Caco-2 (cell line): ENCODE measurements around the gene NCOR1. TPM values are rescaled to one million over a fixed set of nuclear protein-coding genes. Genes with fewer than 3 reads are reported as not detected.
"Not testable (repeated sequence)": the region's sequence is repeated elsewhere in the genome, so short reads cannot be mapped to it uniquely, and the experiment has no call there.

Experiments
- BruUV-seq: library from RNA; stranded (reverse); fragments of 400-500 nt; replicated peaks from 2 replicates; lab custom pipeline; 2021; lab: Mats Ljungman, UMichigan
- CTCF ChIA-PET: fragments of 300-600 bp; sonication (Branson Sonifier 250); formaldehyde crosslinking; loops from one replicate; lab custom pipeline; 2022; ENCODE audit warnings: antibody characterized with exemption; lab: Charles Lee
- POLR2A ChIA-PET: fragments of 300-600 bp; sonication (Branson Sonifier 250); formaldehyde crosslinking; loops from one replicate; lab custom pipeline; 2022; ENCODE audit warnings: antibody characterized with exemption; lab: Charles Lee
- DNase-seq, 2 experiments: peaks; one replicate each; pipeline versions ENCODE4 v3.0.0 to v3.0.0-alpha.2; 2020 to 2022
- H3K27me3 ChIP-seq: replicated peaks from 2 replicates; pipeline ENCODE4 v1.6.0; 2011; ENCODE audit warnings: low read length; ENCODE audit not compliant: control insufficient read depth, insufficient read depth
- H3K36me3 ChIP-seq: 2 replicates; pipeline ENCODE4 v1.5.1; 2011; ENCODE audit warnings: low read length; ENCODE audit not compliant: control insufficient read depth, insufficient read depth
- H3K4me1 ChIP-seq: fragments of 250-450 bp; sonication (Bioruptor Pico); 2 replicates; pipeline ENCODE4 v1.5.1; 2020; ENCODE audit warnings: mild to moderate bottlenecking
- H3K4me3 ChIP-seq: 2 replicates; pipeline ENCODE4 v1.5.1; 2011; ENCODE audit warnings: low read depth, mild to moderate bottlenecking, control low read depth, low read length
- H3K9me3 ChIP-seq: fragments of 250-450 bp; sonication (Bioruptor Pico); 2 replicates; pipeline ENCODE4 v1.5.1; 2020; ENCODE audit warnings: mild to moderate bottlenecking, moderate library complexity
- H3K27ac Mint-ChIP-seq: one replicate; pipeline ENCODE4 v1.8.0; 2022; ENCODE audit warnings: mixed read lengths; ENCODE audit not compliant: unreplicated experiment
- H3K27me3 Mint-ChIP-seq: one replicate; pipeline ENCODE4 v1.8.0; 2022; ENCODE audit warnings: mixed read lengths; ENCODE audit not compliant: insufficient read depth, unreplicated experiment
- H3K36me3 Mint-ChIP-seq: one replicate; pipeline ENCODE4 v1.8.0; 2022; ENCODE audit warnings: mild to moderate bottlenecking, mixed read lengths; ENCODE audit not compliant: insufficient read depth, unreplicated experiment
- H3K4me1 Mint-ChIP-seq: one replicate; pipeline ENCODE4 v1.8.0; 2022; ENCODE audit warnings: low read depth, mixed read lengths; ENCODE audit not compliant: unreplicated experiment
- H3K4me3 Mint-ChIP-seq: one replicate; pipeline ENCODE4 v1.8.0; 2022; ENCODE audit warnings: mild to moderate bottlenecking, moderate library complexity, mixed read lengths; ENCODE audit not compliant: unreplicated experiment
- H3K9me3 Mint-ChIP-seq: one replicate; pipeline ENCODE4 v1.8.0; 2022; ENCODE audit warnings: mixed read lengths; ENCODE audit not compliant: unreplicated experiment
- intact Hi-C: fragments of 100-400 bp; cut with micrococcal nuclease; formaldehyde crosslinking; loops from one replicate; pipeline ENCODE4 v1.10.0; 2022; ENCODE audit not compliant: unreplicated experiment
- total RNA-seq: library from RNA; stranded (reverse); gene quantifications from 2 replicates; pipeline ENCODE4 v1.2.3, GENCODE V29; 2022
- TF ChIP-seq, protein P1 (sequence below), 2 experiments: fragments of 200-600 bp in 1 of 2; IDR thresholded peaks; 1 replicate in 1 of 2; 2 replicates in 1 of 2; pipeline versions ENCODE4 v1.5.1 to v1.8.0; 2011 to 2022; ENCODE audit warnings: antibody characterized with exemption in 1 of 2, control low read depth in 1 of 2, inconsistent platforms in 1 of 2, low read depth in 1 of 2, low read length in 1 of 2, mild to moderate bottlenecking in 1 of 2, moderate library complexity in 1 of 2; ENCODE audit not compliant: insufficient read depth in 1 of 2, severe bottlenecking in 1 of 2, unreplicated experiment in 1 of 2

The NCOR1 gene
- total RNA-seq, 1 experiment from 2014 or later = 90.8 TPM

- POLR2A ChIA-PET = interaction anchor here (0.9 kb wide), 1 partner anchor 222 kb away, joined by 4 read pairs; no protein-coding TSS in a partner anchor
- Mint-ChIP-seq H3K36me3 (peaks cover 12% of the 10 kb centered on the region), H3K27ac (peak within 1 kb of the TSS; percentile 85), H3K9me3 (no peaks in the 10 kb centered on the region), H3K27me3 (no peaks in the 10 kb centered on the region), H3K4me1 (no peaks in the 10 kb centered on the region), H3K4me3 (peak within 1 kb of the TSS; percentile 95)
- H3K36me3 ChIP-seq = no peaks in the 10 kb centered on the region
- intact Hi-C loops = loop anchor here (5.0 kb wide), 1 partner anchor 70 kb away; no protein-coding TSS in a partner anchor
- H3K9me3 ChIP-seq = no peaks in the 10 kb centered on the region
- H3K4me1 ChIP-seq = no peaks in the 10 kb centered on the region; the same call in 1 of the 2 replicates
- H3K4me3 ChIP-seq = peak within 1 kb of the TSS; percentile 71
- BruUV-seq = no TSS peak
- TF ChIP-seq, protein P1, sequence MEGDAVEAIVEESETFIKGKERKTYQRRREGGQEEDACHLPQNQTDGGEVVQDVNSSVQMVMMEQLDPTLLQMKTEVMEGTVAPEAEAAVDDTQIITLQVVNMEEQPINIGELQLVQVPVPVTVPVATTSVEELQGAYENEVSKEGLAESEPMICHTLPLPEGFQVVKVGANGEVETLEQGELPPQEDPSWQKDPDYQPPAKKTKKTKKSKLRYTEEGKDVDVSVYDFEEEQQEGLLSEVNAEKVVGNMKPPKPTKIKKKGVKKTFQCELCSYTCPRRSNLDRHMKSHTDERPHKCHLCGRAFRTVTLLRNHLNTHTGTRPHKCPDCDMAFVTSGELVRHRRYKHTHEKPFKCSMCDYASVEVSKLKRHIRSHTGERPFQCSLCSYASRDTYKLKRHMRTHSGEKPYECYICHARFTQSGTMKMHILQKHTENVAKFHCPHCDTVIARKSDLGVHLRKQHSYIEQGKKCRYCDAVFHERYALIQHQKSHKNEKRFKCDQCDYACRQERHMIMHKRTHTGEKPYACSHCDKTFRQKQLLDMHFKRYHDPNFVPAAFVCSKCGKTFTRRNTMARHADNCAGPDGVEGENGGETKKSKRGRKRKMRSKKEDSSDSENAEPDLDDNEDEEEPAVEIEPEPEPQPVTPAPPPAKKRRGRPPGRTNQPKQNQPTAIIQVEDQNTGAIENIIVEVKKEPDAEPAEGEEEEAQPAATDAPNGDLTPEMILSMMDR (IDR thresholded peaks at IDR 0.05; ENCODE audit: insufficient read depth in 1 of 2, low read depth in 1 of 2, low read length in 1 of 2, severe bottlenecking in 1 of 2, unreplicated experiment in 1 of 2) = no peak
- DNase-seq = peak; percentile 82 to 85
- no peaks in the 10 kb centered on the region for H3K27me3 ChIP-seq
- CTCF ChIA-PET = interaction anchor here (1.7 kb wide), 1 partner anchor 69 kb away, joined by 5 read pairs; no protein-coding TSS in a partner anchor
Measured at GRCh38 chr17:16217002-16217635, 1.8 kb upstream of the NCOR1 start, which contains the start of gene PIGL. Gene PIGL (plus strand): TSS chr17:16217210. CDS start chr17:16217227, 17 bp downstream.

GRCh38 chr17:16216341-16217001 is 1.1 kb upstream of the NCOR1 start:
- POLR2A ChIA-PET = interaction anchor here (1.3 kb wide), 1 partner anchor 69 kb away, joined by 4 read pairs; no protein-coding TSS in a partner anchor
- peak overlapping the region; percentile 71 for H3K4me3 ChIP-seq
- H3K9me3 ChIP-seq, H3K36me3 ChIP-seq, H3K27me3 ChIP-seq, H3K9me3 Mint-ChIP-seq, BruUV-seq, H3K4me1 Mint-ChIP-seq, H3K27me3 Mint-ChIP-seq, DNase-seq, H3K4me1 ChIP-seq: not testable (repeated sequence)
- Mint-ChIP-seq H3K27ac (peak overlapping the region; percentile 85), H3K36me3 (peaks cover 12% of the 10 kb centered on the region), H3K4me3 (peak overlapping the region; percentile 95)
- CTCF ChIA-PET = interaction anchor here (1.7 kb wide), 1 partner anchor 69 kb away, joined by 5 read pairs; no protein-coding TSS in a partner anchor
- intact Hi-C loops = loop anchor here (5.0 kb wide), 1 partner anchor 71 kb away; no protein-coding TSS in a partner anchor

DNA sequence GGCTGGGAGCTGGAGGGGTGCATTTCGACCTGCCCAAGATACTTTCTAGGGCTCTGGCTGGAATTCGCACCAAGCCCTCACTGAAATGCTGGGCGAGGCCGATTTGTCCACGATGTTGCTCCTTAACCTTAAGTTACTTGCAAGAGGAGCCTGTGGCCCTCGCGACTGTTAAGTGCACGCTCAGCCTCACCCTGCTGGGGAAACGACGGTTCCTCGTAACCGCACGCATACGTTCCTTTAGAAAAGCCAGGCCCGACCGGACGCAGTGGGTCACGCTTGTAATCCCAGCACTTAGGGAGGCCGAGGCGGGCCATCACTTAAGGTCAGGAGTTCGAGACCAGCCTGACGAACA is 607 bp upstream of the NCOR1 start:
- BruUV-seq = no TSS peak
- CTCF ChIA-PET = interaction anchor here (0.6 kb wide), 2 partner anchors 23 to 82 kb away, joined by 3 read pairs; no protein-coding TSS in a partner anchor
- H3K27me3 Mint-ChIP-seq = no peaks in the 10 kb centered on the region
- H3K27me3 ChIP-seq = no peaks in the 10 kb centered on the region
- H3K4me1 Mint-ChIP-seq = no peaks in the 10 kb centered on the region
- no peaks in the 10 kb centered on the region for H3K9me3 Mint-ChIP-seq
- H3K9me3 ChIP-seq = no peaks in the 10 kb centered on the region
- peak overlapping the region; percentile 71 for H3K4me3 ChIP-seq
- H3K36me3 Mint-ChIP-seq = peaks cover 12% of the 10 kb centered on the region
- H3K4me3 Mint-ChIP-seq = peak overlapping the region; percentile 95
- H3K36me3 ChIP-seq = no peaks in the 10 kb centered on the region
- DNase-seq = peak in 1 of 2 experiments; percentile 48
- no peaks in the 10 kb centered on the region; the same call in 1 of the 2 replicates for H3K4me1 ChIP-seq
- peak overlapping the region; percentile 53 for H3K27ac Mint-ChIP-seq
- intact Hi-C loops = loop anchor here (5.0 kb wide), 1 partner anchor 71 kb away; no protein-coding TSS in a partner anchor
- POLR2A ChIA-PET = interaction anchor here (0.6 to 1.3 kb wide), 3 partner anchors 15 to 165 kb away, joined by 3 to 7 read pairs (median 4); no protein-coding TSS in a partner anchor
- TF ChIP-seq, protein P1 (IDR thresholded peaks at IDR 0.05; ENCODE audit: insufficient read depth in 1 of 2, low read depth in 1 of 2, low read length in 1 of 2, severe bottlenecking in 1 of 2, unreplicated experiment in 1 of 2) = no peak
